ENCODE measurements around the gene KCTD2.
A peak's percentile ranks its signal among the peaks of the same experiment; 100 is the strongest.

GRCh38 chr17:75012346-75013091 lies 34.5 kb upstream of the KCTD2 start, which contains the start of gene MRPL58:
- TF ChIP-seq RFX5 (IDR thresholded peaks at IDR 0.05; ENCODE audit: low read length), result peak; percentile 68; the same call in 1 of the 2 replicates
- TF ChIP-seq NRF1 (IDR thresholded peaks at IDR 0.05; ENCODE audit: low read depth, low read length), result no peak; the same call in 1 of the 2 replicates
- peak; percentile 59 for TF ChIP-seq CTCF (IDR thresholded peaks at IDR 0.05)
